Neural progenitor cell (in vitro differentiated cells): Measurements from ENCODE around the gene CAD. TPM values are rescaled to one million over a fixed set of nuclear protein-coding genes. Genes with fewer than 3 reads are reported as not detected.

Experiments used
- DNase-seq: peaks from one replicate; pipeline ENCODE4 v3.0.0-alpha.2; 2016; ENCODE audit warnings: low spot score
- H2AFZ ChIP-seq: fragments of 200-600 bp; sonication (generic); replicated peaks from 2 replicates; pipeline ENCODE4 v1.6.1; 2016; ENCODE audit warnings: antibody characterized with exemption
- H3F3A ChIP-seq: fragments of 200-600 bp; sonication (generic); 2 replicates; pipeline ENCODE4 v1.6.1; 2016; ENCODE audit warnings: antibody characterized with exemption, low read depth
- H3K27ac ChIP-seq: fragments of 200-600 bp; sonication (generic); 2 replicates; pipeline ENCODE4 v1.5.1; 2016; ENCODE audit warnings: mild to moderate bottlenecking
- H3K27me3 ChIP-seq: fragments of 200-600 bp; sonication (generic); 2 replicates; pipeline ENCODE4 v1.6.1; 2016; ENCODE audit warnings: mild to moderate bottlenecking, moderate library complexity
- H3K36me3 ChIP-seq: fragments of 200-600 bp; sonication (generic); 2 replicates; pipeline ENCODE4 v1.5.1; 2016
- H3K4me1 ChIP-seq: fragments of 200-600 bp; sonication (generic); 2 replicates; pipeline ENCODE4 v1.6.1; 2016; ENCODE audit warnings: mixed run types
- H3K4me2 ChIP-seq: fragments of 200-600 bp; sonication (generic); 2 replicates; pipeline ENCODE4 v1.6.1; 2016
- H3K4me3 ChIP-seq: fragments of 200-600 bp; sonication (generic); 2 replicates; pipeline ENCODE4 v1.5.1; 2016
- H3K79me2 ChIP-seq: fragments of 200-600 bp; sonication (generic); 2 replicates; pipeline ENCODE4 v1.6.1; 2016; ENCODE audit warnings: low read depth
- H3K9ac ChIP-seq: fragments of 200-600 bp; sonication (generic); 2 replicates; pipeline ENCODE4 v1.6.1; 2016
- H3K9me3 ChIP-seq: fragments of 200-600 bp; sonication (generic); 2 replicates; pipeline ENCODE4 v1.5.1; 2016; ENCODE audit warnings: low read depth
- H4K20me1 ChIP-seq: fragments of 200-600 bp; sonication (generic); 2 replicates; pipeline ENCODE4 v1.6.1; 2016; ENCODE audit warnings: low read depth
- H3K27ac Mint-ChIP-seq: 3 replicates; pipeline ENCODE4 v1.8.0; 2021; ENCODE audit warnings: mixed read lengths
- H3K27me3 Mint-ChIP-seq: 2 replicates; pipeline ENCODE4 v1.8.0; 2022; ENCODE audit warnings: low read depth, mild to moderate bottlenecking, inconsistent platforms, moderate library complexity, mixed read lengths; ENCODE audit not compliant: insufficient read depth
- H3K36me3 Mint-ChIP-seq: 3 replicates; pipeline ENCODE4 v1.8.0; 2021; ENCODE audit warnings: mixed read lengths
- H3K4me1 Mint-ChIP-seq: 3 replicates; pipeline ENCODE4 v1.8.0; 2021; ENCODE audit warnings: mixed read lengths
- H3K4me3 Mint-ChIP-seq: 3 replicates; pipeline ENCODE4 v1.8.0; 2021; ENCODE audit warnings: mild to moderate bottlenecking, moderate library complexity, mixed read lengths
- H3K9me3 Mint-ChIP-seq: 3 replicates; pipeline ENCODE4 v1.8.0; 2020; ENCODE audit warnings: mixed read lengths
- CTCF ChIP-seq: fragments of 200-600 bp; sonication (generic); IDR thresholded peaks from 2 replicates; pipeline ENCODE4 v1.5.1; 2017; ENCODE audit warnings: antibody characterized with exemption, mild to moderate bottlenecking
- EZH2 ChIP-seq: fragments of 200-600 bp; sonication (generic); IDR thresholded peaks from 2 replicates; pipeline ENCODE4 v1.6.1; 2017; ENCODE audit warnings: antibody characterized with exemption, mild to moderate bottlenecking, moderate library complexity
- EZH2phosphoT487 ChIP-seq: fragments of 200-600 bp; sonication (generic); IDR thresholded peaks from 2 replicates; pipeline ENCODE4 v1.6.1; 2017; ENCODE audit warnings: antibody characterized with exemption
- total RNA-seq: library from RNA; depleted of rRNA; stranded (reverse); fragments of >200 nt; gene quantifications from 2 replicates; pipeline ENCODE4 v1.2.3, GENCODE V29; 2015; ENCODE audit warnings: low replicate concordance

CAD gene
- total RNA-seq, 1 donor from 2014 or later = 26.5 TPM

DNA sequence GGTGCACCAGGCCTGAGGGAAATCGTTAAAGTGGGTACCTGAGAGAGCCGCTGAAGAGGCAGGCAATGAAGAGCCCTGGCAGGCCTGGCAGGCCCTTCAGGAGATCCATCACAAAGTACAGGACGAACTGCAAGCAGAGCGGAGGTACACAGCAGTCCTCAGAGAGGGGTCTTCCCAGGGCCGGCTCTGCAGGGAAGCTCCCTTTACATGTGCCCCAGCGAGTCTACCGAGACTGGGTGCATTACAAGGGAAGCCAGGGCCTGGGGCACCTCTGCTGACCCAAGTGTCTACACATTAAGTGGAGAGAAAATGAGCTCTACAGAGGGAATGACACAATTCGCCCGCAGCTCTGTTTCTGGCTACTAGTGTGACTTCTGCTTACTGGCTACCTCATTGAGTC is 13.4 kb upstream of the CAD start:
- Histone ChIP-seq H4K20me1 (peaks cover 6% of the 10 kb centered on the region), H3K79me2 (peaks cover 18% of the 10 kb centered on the region), H3K36me3 (no peaks in the 10 kb centered on the region), H3K4me1 (peaks cover 7% of the 10 kb centered on the region), H3K9me3 (no peaks in the 10 kb centered on the region), H3K9ac (no peak overlapping the region), H3K27ac (no peak overlapping the region), H2AFZ (no peak overlapping the region), H3K4me3 (no peak overlapping the region), H3F3A (no peaks in the 10 kb centered on the region), H3K27me3 (no peaks in the 10 kb centered on the region), H3K4me2 (no peak overlapping the region)
- no peak for TF ChIP-seq CTCF
- no peak for TF ChIP-seq EZH2phosphoT487
- Mint-ChIP-seq H3K36me3 (peaks cover 31% of the 10 kb centered on the region), H3K4me1 (no peaks in the 10 kb centered on the region), H3K9me3 (no peaks in the 10 kb centered on the region), H3K27ac (no peak overlapping the region), H3K27me3 (peaks cover 12% of the 10 kb centered on the region), H3K4me3 (no peak overlapping the region)
- DNase-seq = no peak

DNA sequence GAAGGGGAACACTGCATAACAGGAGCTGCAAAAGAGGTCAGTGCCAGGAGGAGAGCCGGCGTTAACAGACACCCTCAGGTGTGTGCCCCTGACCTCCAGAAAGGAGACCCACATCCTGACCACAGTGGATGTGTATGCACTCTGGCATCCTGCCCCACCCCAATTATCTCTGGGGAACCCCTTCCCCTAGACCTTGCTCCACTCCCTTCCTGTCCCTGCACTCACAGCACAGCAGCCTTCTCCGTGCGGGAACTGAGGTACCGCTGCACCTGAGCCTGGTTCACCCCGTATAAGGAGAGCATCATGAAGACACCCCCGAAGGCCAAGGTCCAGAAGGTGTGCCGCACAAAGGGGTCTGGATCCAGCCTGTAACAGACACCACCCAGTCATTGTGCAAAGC is 12.6 kb upstream of the CAD start:
- H3K27me3 Mint-ChIP-seq = peaks cover 12% of the 10 kb centered on the region
- no peak for TF ChIP-seq EZH2phosphoT487
- no peak for TF ChIP-seq EZH2
- no peak for TF ChIP-seq CTCF
- H3K4me1 Mint-ChIP-seq = peaks cover 4% of the 10 kb centered on the region
- DNase-seq = no peak
- H3K9ac ChIP-seq = no peak overlapping the region
- H3K4me2 ChIP-seq = no peak overlapping the region
- no peaks in the 10 kb centered on the region for H3F3A ChIP-seq
- no peaks in the 10 kb centered on the region for H3K36me3 ChIP-seq
- H3K9me3 ChIP-seq = no peaks in the 10 kb centered on the region
- H3K36me3 Mint-ChIP-seq = peaks cover 33% of the 10 kb centered on the region
- no peak overlapping the region for H3K4me3 ChIP-seq
- H3K79me2 ChIP-seq = peaks cover 25% of the 10 kb centered on the region
- H3K4me3 Mint-ChIP-seq = no peak overlapping the region
- H4K20me1 ChIP-seq = peaks cover 6% of the 10 kb centered on the region
- H3K4me1 ChIP-seq = peaks cover 16% of the 10 kb centered on the region
- no peak overlapping the region for H3K27ac Mint-ChIP-seq
- H3K27me3 ChIP-seq = no peaks in the 10 kb centered on the region
- H3K27ac ChIP-seq = no peak overlapping the region
- H3K9me3 Mint-ChIP-seq = no peaks in the 10 kb centered on the region
- no peak overlapping the region for H2AFZ ChIP-seq

- H2AFZ ChIP-seq = no peak overlapping the region
- Mint-ChIP-seq H3K27ac (no peak overlapping the region), H3K4me3 (no peak overlapping the region), H3K9me3 (no peaks in the 10 kb centered on the region), H3K36me3 (peaks cover 29% of the 10 kb centered on the region), H3K27me3 (peaks cover 12% of the 10 kb centered on the region), H3K4me1 (peaks cover 10% of the 10 kb centered on the region)
- no peak overlapping the region for H3K27ac ChIP-seq
- peaks cover 6% of the 10 kb centered on the region for H4K20me1 ChIP-seq
- no peak overlapping the region for H3K4me2 ChIP-seq
- TF ChIP-seq EZH2phosphoT487 (no peak), CTCF (no peak), EZH2 (no peak)
- H3K4me1 ChIP-seq = peaks cover 22% of the 10 kb centered on the region
- H3K27me3 ChIP-seq = no peaks in the 10 kb centered on the region
- DNase-seq = no peak
- H3F3A ChIP-seq = peaks cover 5% of the 10 kb centered on the region
- H3K9ac ChIP-seq = no peak overlapping the region
- H3K4me3 ChIP-seq = no peak overlapping the region
- peaks cover 32% of the 10 kb centered on the region for H3K79me2 ChIP-seq
- no peaks in the 10 kb centered on the region for H3K9me3 ChIP-seq
- no peaks in the 10 kb centered on the region for H3K36me3 ChIP-seq
Measured at GRCh38 chr2:27205206-27205605, 12.0 kb upstream of the CAD start.
